HepG2 (cell line): ENCODE measurements around the gene ABO. TPM values are rescaled to one million over a fixed set of nuclear protein-coding genes. Genes with fewer than 3 reads are reported as not detected.
"Not testable (repeated sequence)": the region's sequence is repeated elsewhere in the genome, so short reads cannot be mapped to it uniquely, and the experiment has no call there.

ENCODE experiments used
- ATAC-seq: fragments of 200-7000 bp; cut with Tn5 transposase; 3 replicates; pipeline ENCODE4 v1.9.1; 2020; ENCODE audit warnings: mild to moderate bottlenecking, moderate library complexity
- BruUV-seq: library from RNA; stranded (reverse); fragments of 400-500 nt; replicated peaks from 2 replicates; lab custom pipeline; 2021; lab: Mats Ljungman, UMichigan
- CTCF ChIA-PET: fragments of 300-600 bp; formaldehyde crosslinking; extraction: SDS; loops from one replicate; lab custom pipeline; 2021; ENCODE audit warnings: low total read pairs, inconsistent platforms, low intra/inter-chr PET ratio; lab: Yijun Ruan, JAX
- POLR2A ChIA-PET: fragments of 350-600 bp; sonication (Branson Sonifier 250); formaldehyde crosslinking; loops from one replicate; lab custom pipeline; 2020; ENCODE audit warnings: antibody characterized with exemption, inconsistent platforms; lab: Yijun Ruan, JAX
- DNase-seq: peaks from one replicate; pipeline ENCODE4 v3.0.0-alpha.2; 2015; ENCODE audit warnings: low spot score
- FAIRE-seq: peaks from 3 replicates; lab custom pipeline; 2011; peaks lifted over from hg19 to GRCh38; lab: Jason Lieb, UNC
- H2AFZ ChIP-seq: one replicate; pipeline ENCODE4 v1.6.1; 2011; ENCODE audit warnings: low read length, inconsistent platforms
- H3K27ac ChIP-seq: fragments of 300-600 bp; 3 replicates; pipeline ENCODE4 v1.8.0; 2011; ENCODE audit warnings: mixed run types, mild to moderate bottlenecking, mixed read lengths, low read length, inconsistent platforms; ENCODE audit not compliant: insufficient read depth; ENCODE audit errors: extremely low read length
- H3K27me3 ChIP-seq, 2 experiments: fragments of 200-600 bp in 1 of 2; 2 replicates in 1 of 2; 3 replicates in 1 of 2; pipeline versions ENCODE4 v1.6.0 to v1.8.0; 2011; ENCODE audit warnings: low read length in 2 of 2, mild to moderate bottlenecking in 2 of 2, moderate library complexity in 2 of 2, inconsistent platforms in 1 of 2; ENCODE audit not compliant: insufficient read depth in 2 of 2, control insufficient read depth in 1 of 2
- H3K36me3 ChIP-seq, 2 experiments: fragments of 200-600 bp in 1 of 2; replicated peaks in 1 of 2; 2 replicates in 1 of 2; 3 replicates in 1 of 2; pipeline versions ENCODE4 v1.5.1 to v1.8.0; 2011; ENCODE audit warnings: low read length in 2 of 2, inconsistent platforms in 1 of 2; ENCODE audit not compliant: insufficient read depth in 2 of 2, control insufficient read depth in 1 of 2
- H3K4me1 ChIP-seq: 2 replicates; pipeline ENCODE4 v1.5.1; 2012; ENCODE audit warnings: low read length, inconsistent platforms; ENCODE audit not compliant: insufficient read depth
- H3K4me2 ChIP-seq: 2 replicates; pipeline ENCODE4 v1.6.0; 2011; ENCODE audit warnings: low read depth, low read length, inconsistent platforms
- H3K4me3 ChIP-seq, 3 experiments: fragments of 200-600 bp in 1 of 3; sonication (generic), shearing (Covaris generic) in 1 of 3; replicated peaks in 1 of 3; 2 replicates each; pipeline ENCODE4 v1.5.1; 2011 to 2016; ENCODE audit warnings: low read length in 3 of 3, inconsistent platforms in 2 of 3, low read depth in 2 of 3, mild to moderate bottlenecking in 2 of 3, control low read depth in 1 of 3, mixed read lengths in 1 of 3; ENCODE audit not compliant: insufficient read depth in 1 of 3
- H3K79me2 ChIP-seq: one replicate; pipeline ENCODE4 v1.6.1; 2011; ENCODE audit warnings: low read length, inconsistent platforms; ENCODE audit not compliant: insufficient read depth
- H3K9ac ChIP-seq: 2 replicates; pipeline ENCODE4 v1.6.0; 2011; ENCODE audit warnings: mild to moderate bottlenecking, low read depth, low read length, inconsistent platforms; ENCODE audit not compliant: insufficient read depth
- H3K9me3 ChIP-seq: 2 replicates; pipeline ENCODE4 v1.5.1; 2012; ENCODE audit warnings: mild to moderate bottlenecking, low read length
- H4K20me1 ChIP-seq: 2 replicates; pipeline ENCODE4 v1.6.0; 2011; ENCODE audit warnings: inconsistent platforms, mild to moderate bottlenecking, low read length, moderate library complexity; ENCODE audit not compliant: insufficient read depth
- ZNF317 ChIP-seq: sonication (generic); formaldehyde crosslinking; IDR thresholded peaks from 2 replicates; pipeline ENCODE4 v1.5.0; 2020; ENCODE audit warnings: mild to moderate bottlenecking, missing genetic modification reagents
- WGBS: methylation state at CpG from one replicate; pipeline ENCODE4 v1.1.6; 2017; ENCODE audit warnings: low lambda C conversion rate; 5-methylcytosine and 5-hydroxymethylcytosine counted together
- in situ Hi-C: cut with HindIII; loops from 2 replicates; pipeline ENCODE4 v1.10.0; 2017; ENCODE audit warnings: low pct_unique_long_range_greater_than_20kb; ENCODE audit not compliant: extremely low pct_ligation_motif_present
- intact Hi-C: fragments of 100-400 bp; cut with micrococcal nuclease; formaldehyde crosslinking; loops from one replicate; pipeline ENCODE4 v1.10.0; 2022; ENCODE audit not compliant: unreplicated experiment
- polyA plus RNA-seq, 8 experiments: library from polyadenylated mRNA; depleted of rRNA in 3 of 8; stranded (reverse) in 7 of 8; unstranded in 1 of 8; fragments of >200 nt; fragmentation: Illumina TruSeq in 4 of 8; extraction: Trizol in 4 of 8; gene quantifications; 2 replicates each; pipeline versions ENCODE4 v1.2.1 to v1.2.3, GENCODE V29; 2011 to 2016; ENCODE audit warnings: low read depth in 4 of 8, missing spikeins in 1 of 8, mixed read lengths in 1 of 8; ENCODE audit not compliant: insufficient read depth in 1 of 8
- total RNA-seq, 5 experiments: library from RNA; depleted of rRNA; stranded (reverse); fragments of >200 nt; fragmentation: Illumina TruSeq; extraction: Trizol; gene quantifications; 2 replicates each; pipeline ENCODE4 v1.2.3, GENCODE V29; 2016; ENCODE audit warnings: low read depth in 1 of 5

The ABO gene
- total and polyA plus RNA-seq, 2 of the 13 experiments (the other 11 are each of a cell fraction or from before 2014, with no cell fraction given), result not detected

DNA sequence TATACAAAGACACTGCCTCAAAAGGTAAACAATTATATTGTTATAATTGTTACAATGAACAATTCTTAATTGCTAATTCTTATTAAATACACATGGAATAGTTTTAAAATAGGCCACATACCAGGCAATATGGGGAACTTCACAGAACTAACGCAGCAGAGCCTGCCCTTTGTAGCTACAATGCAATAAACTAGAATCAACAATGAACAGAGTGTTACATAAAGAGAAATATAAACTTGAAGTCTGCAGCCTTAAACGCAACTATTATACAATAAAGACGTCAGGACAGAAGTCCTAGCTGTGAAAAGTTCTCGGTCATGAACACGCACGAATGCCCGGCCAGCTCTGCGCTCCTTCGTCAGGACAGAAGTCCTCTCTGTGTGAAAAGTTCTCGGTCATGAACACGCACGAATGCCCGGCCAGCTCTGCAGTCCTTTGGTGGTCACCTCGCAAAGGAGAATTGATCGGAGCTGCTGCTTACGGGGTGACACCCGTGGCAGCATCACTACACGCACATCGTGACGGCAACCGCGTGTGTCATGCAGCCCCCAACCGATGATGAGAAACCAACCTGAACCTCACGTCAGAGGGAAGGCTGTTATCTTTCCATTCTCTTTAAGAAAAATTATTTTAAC lies 43.0 kb downstream of the ABO start:
- H3K4me3 ChIP-seq, in situ Hi-C loops, H3K27ac ChIP-seq, intact Hi-C loops, H3K9me3 ChIP-seq, H4K20me1 ChIP-seq, FAIRE-seq, H3K79me2 ChIP-seq, DNase-seq, ATAC-seq, H3K36me3 ChIP-seq, CTCF ChIA-PET, H3K9ac ChIP-seq, H3K4me2 ChIP-seq, POLR2A ChIA-PET, BruUV-seq, H2AFZ ChIP-seq, H3K4me1 ChIP-seq: not testable (repeated sequence)
- WGBS, result 54% methylated on average over 20 of the region's 24 CpGs
- peaks cover 6 to 11% of the 10 kb centered on the region in 2 experiments; a peak in 3 of 5 replicates for H3K27me3 ChIP-seq

DNA sequence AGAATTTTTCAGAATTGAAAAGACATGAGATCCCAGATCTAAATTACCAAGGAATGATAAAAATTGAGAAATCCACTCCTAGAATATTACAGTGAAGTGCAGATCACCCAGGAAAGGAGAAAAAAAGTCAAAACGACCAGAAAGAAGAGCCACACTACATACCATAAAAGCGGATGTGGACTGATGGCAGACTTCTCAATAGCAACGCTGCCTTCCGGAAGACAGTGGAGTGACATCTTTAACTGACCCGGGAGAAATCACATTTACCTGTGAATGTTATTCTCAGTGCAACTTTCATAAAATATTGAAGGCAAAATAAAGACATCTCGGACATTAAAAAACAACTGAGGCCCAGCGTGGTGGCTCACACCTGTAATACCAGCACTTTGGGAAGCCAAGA lies 44.5 kb downstream of the ABO start:
- CTCF ChIA-PET, H2AFZ ChIP-seq, FAIRE-seq, H4K20me1 ChIP-seq, in situ Hi-C loops, POLR2A ChIA-PET, H3K4me3 ChIP-seq: not testable (repeated sequence)
- peak; percentile 45; the same call in 1 of the 2 replicates for TF ChIP-seq ZNF317
- TF ChIP-seq, all 625 proteins: peak for 1; not testable (repeated sequence) for 624
- H3K9ac ChIP-seq, ATAC-seq, DNase-seq, intact Hi-C loops, H3K79me2 ChIP-seq, H3K9me3 ChIP-seq, H3K36me3 ChIP-seq, H3K27ac ChIP-seq, H3K4me1 ChIP-seq, H3K4me2 ChIP-seq, BruUV-seq: not testable (repeated sequence)
- WGBS, result 48% methylated on average over 7 of the region's 7 CpGs
- peaks cover 6 to 17% of the 10 kb centered on the region in 2 experiments; a peak in 4 of 5 replicates for H3K27me3 ChIP-seq
